AG09319 (cell line): ENCODE data around the gene DIRAS3.

Experiments
- DNase-seq: peaks from one replicate; pipeline ENCODE4 v3.0.0-alpha.2; 2010; ENCODE audit warnings: low read depth; ENCODE audit errors: extremely low read depth
- CTCF ChIP-seq: IDR thresholded peaks from 2 replicates; pipeline ENCODE4 v1.5.1; 2011; ENCODE audit warnings: low read depth, mild to moderate bottlenecking, inconsistent platforms, low read length, moderate library complexity

The DIRAS3 gene

DNA sequence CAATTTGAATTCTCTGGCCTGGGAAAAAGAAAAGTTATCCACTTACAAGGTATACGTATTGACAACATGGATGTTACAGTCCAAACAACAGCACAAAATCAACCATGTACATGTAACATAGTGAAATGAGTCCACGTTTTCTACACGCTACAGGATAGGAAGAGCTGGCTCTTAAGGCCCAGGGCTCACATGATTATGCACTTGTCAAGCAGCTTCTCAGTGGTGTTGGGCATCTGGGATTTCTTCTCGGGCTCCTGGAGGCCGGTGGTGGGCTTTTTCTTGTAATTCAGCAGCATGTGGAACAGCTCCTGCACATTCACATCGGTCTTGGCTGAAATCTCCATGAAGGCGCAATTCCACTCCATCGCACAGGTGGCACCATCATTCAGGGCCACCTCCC is 4.0 kb downstream of the DIRAS3 start:
- DNase-seq, result no peak
- TF ChIP-seq CTCF, result no peak

GRCh38 chr1:68045511-68046180 is 4.8 kb downstream of the DIRAS3 start:
- DNase-seq, result no peak
- no peak for TF ChIP-seq CTCF

GRCh38 chr1:68043443-68044090 is 6.9 kb downstream of the DIRAS3 start:
- no peak for TF ChIP-seq CTCF

DNA sequence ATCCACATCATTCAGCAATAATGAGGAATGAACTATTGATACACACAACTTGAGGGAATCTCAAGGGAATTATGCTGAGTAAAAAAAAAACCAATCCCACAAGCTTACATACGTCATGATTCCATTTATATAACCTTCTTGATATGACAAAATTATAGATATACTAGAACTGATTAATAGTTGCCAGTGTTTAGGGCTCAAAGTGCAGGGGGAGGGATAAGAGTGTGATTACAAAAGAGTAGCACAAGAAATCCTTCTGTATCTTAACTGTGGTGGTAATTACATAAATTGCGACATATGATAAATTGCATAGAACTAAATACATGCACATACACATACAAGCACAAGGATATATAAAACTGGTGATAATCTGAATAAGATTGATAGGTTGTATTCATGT is 13.5 kb downstream of the DIRAS3 start:
- TF ChIP-seq CTCF, result no peak
- no peak for DNase-seq

More at GRCh38 chr1:68043443-68044090, 6.9 kb downstream of the DIRAS3 start:
- DNase-seq, result no peak

DNA sequence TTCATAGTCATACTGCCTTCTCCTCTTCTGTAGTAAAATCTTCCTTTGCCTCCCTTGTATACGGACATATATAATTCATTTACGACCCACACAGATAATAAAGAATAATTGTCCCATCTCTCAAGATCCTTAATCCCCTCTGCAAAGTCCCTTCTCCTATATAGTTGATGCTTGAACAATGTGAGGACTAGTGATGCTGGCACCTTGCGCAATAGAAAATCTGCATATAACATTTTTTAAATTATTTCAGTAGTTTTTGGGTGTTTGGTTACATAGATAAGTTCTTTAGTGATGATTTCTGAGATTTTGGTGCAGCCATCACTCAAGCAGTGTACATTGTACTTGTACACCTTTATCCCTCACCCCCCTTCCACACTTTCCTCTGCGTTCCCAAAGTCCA is 21.0 kb downstream of the DIRAS3 start:
- TF ChIP-seq CTCF, result no peak
- no peak for DNase-seq

DNA sequence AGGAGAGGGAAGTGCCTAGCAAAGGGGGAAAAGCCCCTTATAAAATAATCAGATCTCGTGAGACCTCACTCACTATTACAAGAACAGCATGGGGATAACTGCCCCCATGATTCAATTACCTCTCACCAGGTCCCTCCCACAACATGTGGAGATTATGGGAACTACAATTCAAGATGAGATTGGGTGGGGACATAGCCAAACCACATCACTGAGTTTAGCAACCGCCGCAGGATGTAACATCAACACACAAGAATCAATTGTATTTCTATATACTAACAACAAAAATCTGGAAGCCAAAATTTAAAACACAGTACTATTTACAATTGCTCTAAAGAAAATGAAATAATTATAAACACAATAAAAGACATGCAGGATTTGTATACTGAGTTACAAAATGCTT is 21.9 kb downstream of the DIRAS3 start:
- DNase-seq, result no peak
- no peak for TF ChIP-seq CTCF

GRCh38 chr1:68024635-68025338 is 25.6 kb downstream of the DIRAS3 start:
- no peak for TF ChIP-seq CTCF
- DNase-seq, result no peak
